Measurements from ENCODE around the gene SCML1.
A peak's percentile ranks its signal among the peaks of the same experiment; 100 is the strongest.

SCML1 gene

GRCh38 chrX:17732138-17732783 lies 5.0 kb upstream of the SCML1 start:
- DNase-seq (ENCODE audit: low read depth in 1 of 2, low spot score in 1 of 2), result no peak
- H3K27ac ChIP-seq (replicated peaks), result no peak overlapping the region
- TF ChIP-seq GABPA (IDR thresholded peaks at IDR 0.05; ENCODE audit: low read depth) (no peak), CTCF (IDR thresholded peaks at IDR 0.05; ENCODE audit: insufficient read depth, low read length) (no peak), REST (IDR thresholded peaks at IDR 0.05; ENCODE audit: insufficient replicate concordance, low read depth) (no peak), SPI1 (IDR thresholded peaks at IDR 0.05; ENCODE audit: borderline replicate concordance, low read depth) (no peak), POLR2AphosphoS5 (IDR thresholded peaks at IDR 0.05; ENCODE audit: low read depth) (no peak)
- H3K27me3 ChIP-seq (ENCODE audit: insufficient read depth, poor library complexity, severe bottlenecking), result no peaks in the 10 kb centered on the region
- no peak overlapping the region for H3K4me3 ChIP-seq (replicated peaks; ENCODE audit: insufficient read depth, low read length)

GRCh38 chrX:17735406-17735805 lies 1.9 kb upstream of the SCML1 start:
- no peak overlapping the region for H3K27ac ChIP-seq (replicated peaks)
- TF ChIP-seq GABPA (IDR thresholded peaks at IDR 0.05; ENCODE audit: low read depth) (no peak), CTCF (IDR thresholded peaks at IDR 0.05; ENCODE audit: insufficient read depth, low read length) (no peak), SPI1 (IDR thresholded peaks at IDR 0.05; ENCODE audit: borderline replicate concordance, low read depth) (no peak), POLR2AphosphoS5 (IDR thresholded peaks at IDR 0.05; ENCODE audit: low read depth) (no peak)
- H3K4me3 ChIP-seq (replicated peaks; ENCODE audit: insufficient read depth, low read length), result no peak overlapping the region
- no peak for DNase-seq (ENCODE audit: low read depth in 1 of 2, low spot score in 1 of 2)
- peaks cover 11% of the 10 kb centered on the region for H3K27me3 ChIP-seq (ENCODE audit: insufficient read depth, poor library complexity, severe bottlenecking)

GRCh38 chrX:17736478-17736855 lies 826 bp upstream of the SCML1 start:
- DNase-seq (ENCODE audit: low read depth in 1 of 2, low spot score in 1 of 2), result no peak
- TF ChIP-seq REST (IDR thresholded peaks at IDR 0.05; ENCODE audit: insufficient replicate concordance, low read depth), result no peak
- TF ChIP-seq SPI1 (IDR thresholded peaks at IDR 0.05; ENCODE audit: borderline replicate concordance, low read depth), result no peak
- TF ChIP-seq CTCF (IDR thresholded peaks at IDR 0.05; ENCODE audit: insufficient read depth, low read length), result no peak
- no peak for TF ChIP-seq POLR2AphosphoS5 (IDR thresholded peaks at IDR 0.05; ENCODE audit: low read depth)
- TF ChIP-seq GABPA (IDR thresholded peaks at IDR 0.05; ENCODE audit: low read depth), result no peak
- peaks cover 11% of the 10 kb centered on the region for H3K27me3 ChIP-seq (ENCODE audit: insufficient read depth, poor library complexity, severe bottlenecking)
- peak overlapping the region; percentile 29 for H3K4me3 ChIP-seq (replicated peaks; ENCODE audit: insufficient read depth, low read length)
- H3K27ac ChIP-seq (replicated peaks), result no peak overlapping the region

- H3K4me3 ChIP-seq (replicated peaks; ENCODE audit: insufficient read depth, low read length), result no peak overlapping the region
- H3K27me3 ChIP-seq (ENCODE audit: insufficient read depth, poor library complexity, severe bottlenecking), result peaks cover 11% of the 10 kb centered on the region
- H3K27ac ChIP-seq (replicated peaks), result no peak overlapping the region
- DNase-seq (ENCODE audit: low read depth in 1 of 2, low spot score in 1 of 2), result no peak
- TF ChIP-seq REST (IDR thresholded peaks at IDR 0.05; ENCODE audit: insufficient replicate concordance, low read depth) (no peak), CTCF (IDR thresholded peaks at IDR 0.05; ENCODE audit: insufficient read depth, low read length) (no peak), POLR2AphosphoS5 (IDR thresholded peaks at IDR 0.05; ENCODE audit: low read depth) (no peak), SPI1 (IDR thresholded peaks at IDR 0.05; ENCODE audit: borderline replicate concordance, low read depth) (no peak), GABPA (IDR thresholded peaks at IDR 0.05; ENCODE audit: low read depth) (no peak)
Observed at GRCh38 chrX:17737710-17737985, 355 bp downstream of the SCML1 start.

All from HL-60 (cell line).